Measurements from ENCODE around the gene JOSD1. TPM values are rescaled to one million over a fixed set of nuclear protein-coding genes. Genes with fewer than 3 reads are reported as not detected.

Gene JOSD1
- total RNA-seq, 2 donors from 2014 or later, result 144 to 161 TPM

DNA sequence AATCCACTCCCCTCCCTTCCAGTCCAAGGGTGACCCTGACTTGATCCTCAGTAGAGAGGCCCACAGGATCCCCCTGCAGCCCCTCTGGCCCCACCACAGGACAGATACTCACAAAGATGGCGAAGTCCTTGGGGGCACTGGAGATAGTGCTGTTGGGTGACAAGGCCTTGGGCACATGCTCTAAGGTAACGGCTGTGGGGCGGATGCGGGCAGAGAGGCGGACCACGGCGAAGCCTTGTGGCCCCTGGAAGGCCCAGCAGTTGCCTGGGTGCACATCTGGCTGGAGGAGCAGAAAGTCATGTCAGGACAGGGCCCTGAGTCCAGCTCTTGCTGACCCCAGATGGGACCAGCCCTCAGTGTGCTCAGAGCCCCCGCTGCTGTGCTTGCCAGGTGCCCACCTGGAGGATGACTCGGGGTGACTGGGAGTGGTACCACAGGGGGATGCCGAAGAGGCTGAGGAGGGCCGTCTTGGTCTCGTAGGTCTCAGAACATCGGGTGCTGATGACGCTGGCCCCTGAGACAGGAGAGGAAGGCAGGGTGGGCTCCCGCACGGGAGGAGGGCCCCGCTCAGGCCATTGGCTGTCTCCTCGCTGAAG is 37.8 kb upstream of the JOSD1 start:
- Mint-ChIP-seq H3K4me1 (ENCODE audit: low read depth) (peaks cover 32% of the 10 kb centered on the region), H3K27ac (peak overlapping the region; percentile 36), H3K27me3 (ENCODE audit: low read depth) (no peaks in the 10 kb centered on the region), H3K36me3 (ENCODE audit: insufficient read depth in 2 of 2) (peaks cover 8 to 30% of the 10 kb centered on the region in 2 donors), H3K4me3 (no peak overlapping the region), H3K9me3 (no peaks in the 10 kb centered on the region)
- no peak for ATAC-seq (replicated peaks in 1 of 2)
- no peak for DNase-seq

DNA sequence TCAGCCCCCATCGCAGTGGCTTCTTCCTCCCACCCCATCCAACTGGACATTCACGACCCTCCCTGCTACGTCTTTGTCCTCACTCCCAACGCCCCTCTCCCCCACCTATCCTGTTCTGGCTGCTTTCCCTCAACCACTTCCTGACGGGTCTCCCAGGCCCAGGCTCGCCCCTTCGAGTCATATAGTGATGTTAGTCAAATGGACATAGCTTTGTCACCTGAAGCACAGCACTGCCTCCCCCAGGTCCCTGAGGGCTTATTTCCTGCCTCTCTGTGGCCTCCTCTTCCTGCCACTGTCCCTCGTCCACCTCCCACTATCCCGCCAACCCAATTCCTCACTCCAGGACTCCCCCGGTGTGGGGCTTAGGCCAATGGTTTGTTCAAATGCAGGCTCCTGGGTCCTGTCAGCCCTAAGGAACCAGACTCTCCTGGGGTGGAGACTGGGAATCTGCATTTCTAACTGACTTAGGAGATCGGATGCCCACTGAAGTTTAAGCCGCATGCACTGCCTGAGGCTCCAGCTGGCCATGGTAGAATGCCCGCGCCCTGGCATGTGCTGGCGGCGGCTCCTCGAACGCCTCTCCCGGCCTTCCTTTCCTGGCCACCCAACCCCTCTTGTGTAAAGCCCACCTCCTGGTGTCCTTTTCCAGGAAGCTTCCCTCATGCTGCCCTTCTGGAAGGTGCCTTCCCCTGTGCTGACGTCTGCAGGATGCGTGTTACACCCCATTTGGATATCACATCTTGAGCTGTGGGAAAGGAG is 36.7 kb upstream of the JOSD1 start:
- Mint-ChIP-seq H3K4me3 (no peak overlapping the region), H3K36me3 (ENCODE audit: insufficient read depth in 2 of 2) (peaks cover 10 to 26% of the 10 kb centered on the region in 2 donors), H3K4me1 (ENCODE audit: low read depth) (peaks cover 37% of the 10 kb centered on the region), H3K27ac (peak overlapping the region; percentile 49), H3K9me3 (no peaks in the 10 kb centered on the region), H3K27me3 (ENCODE audit: low read depth) (no peaks in the 10 kb centered on the region)
- ATAC-seq (replicated peaks in 1 of 2) (no peak), DNase-seq (no peak)

- H3K9me3 Mint-ChIP-seq, result no peaks in the 10 kb centered on the region
- H3K36me3 Mint-ChIP-seq (ENCODE audit: insufficient read depth in 2 of 2), result peaks cover 8 to 21% of the 10 kb centered on the region in 2 donors
- peak in 1 of 2 donors; percentile 3 for ATAC-seq (replicated peaks in 1 of 2)
Observed at GRCh38 chr22:38736257-38736570, 35.5 kb upstream of the JOSD1 start.

DNA sequence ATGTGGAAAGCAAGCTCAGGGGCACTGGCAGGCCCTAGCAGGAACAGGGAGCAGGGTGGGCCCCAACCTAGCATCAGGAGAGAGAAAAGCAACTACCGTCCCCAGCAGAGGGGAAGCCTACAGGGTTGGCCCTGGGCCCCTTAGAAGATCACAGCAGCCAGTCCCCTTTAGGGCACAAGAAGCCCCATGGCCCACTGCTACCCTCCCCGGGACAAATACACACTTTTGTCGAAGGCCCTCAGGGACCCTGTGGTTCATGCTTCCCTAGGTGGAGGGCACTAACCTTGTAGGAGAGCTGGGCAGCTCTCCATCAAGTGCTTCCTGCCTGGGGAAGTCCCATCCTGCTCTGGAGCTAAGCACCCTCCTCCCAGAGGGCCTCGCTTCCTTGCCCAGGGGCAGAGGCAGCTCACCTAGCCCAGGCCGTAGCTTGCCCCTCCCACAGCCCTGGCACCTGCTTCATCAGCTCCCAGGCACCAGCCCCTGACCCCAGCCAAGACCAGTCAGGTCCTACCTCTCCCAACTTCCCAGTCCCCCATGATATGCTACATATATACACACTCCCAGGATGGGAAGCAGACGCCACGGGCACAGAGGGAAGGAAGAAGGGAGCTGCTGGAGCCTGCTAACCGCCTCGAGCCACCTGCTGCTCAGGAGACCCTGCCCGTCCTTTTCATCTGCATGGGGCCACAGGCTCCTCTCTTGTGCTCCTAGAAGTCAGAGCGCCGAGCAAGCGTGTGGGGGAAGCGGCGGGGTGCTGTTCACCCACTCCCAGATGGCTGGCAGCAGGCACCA is 34.9 kb upstream of the JOSD1 start:
- Mint-ChIP-seq H3K27me3 (ENCODE audit: low read depth) (no peaks in the 10 kb centered on the region), H3K4me3 (no peak overlapping the region), H3K27ac (peak overlapping the region; percentile 63), H3K9me3 (no peaks in the 10 kb centered on the region), H3K36me3 (ENCODE audit: insufficient read depth in 2 of 2) (peaks cover 8 to 16% of the 10 kb centered on the region in 2 donors), H3K4me1 (ENCODE audit: low read depth) (peaks cover 27% of the 10 kb centered on the region)
- ATAC-seq (replicated peaks in 1 of 2) (peak in 1 of 2 donors; percentile 11), DNase-seq (no peak)

More at GRCh38 chr22:38736257-38736570, 35.5 kb upstream of the JOSD1 start:
- DNase-seq, result no peak
- Mint-ChIP-seq H3K4me3 (no peak overlapping the region), H3K4me1 (ENCODE audit: low read depth) (peaks cover 32% of the 10 kb centered on the region), H3K27ac (peak overlapping the region; percentile 63), H3K27me3 (ENCODE audit: low read depth) (no peaks in the 10 kb centered on the region)

- ATAC-seq (replicated peaks in 1 of 2), result no peak
- Mint-ChIP-seq H3K4me3 (no peak overlapping the region), H3K27ac (peak overlapping the region; percentile 29), H3K27me3 (ENCODE audit: low read depth) (no peaks in the 10 kb centered on the region), H3K36me3 (ENCODE audit: insufficient read depth in 2 of 2) (peaks cover 8 to 17% of the 10 kb centered on the region in 2 donors), H3K4me1 (ENCODE audit: low read depth) (peaks cover 30% of the 10 kb centered on the region), H3K9me3 (no peaks in the 10 kb centered on the region)
- no peak for DNase-seq
Observed at GRCh38 chr22:38735126-38735464, 34.4 kb upstream of the JOSD1 start.

- ATAC-seq (replicated peaks in 1 of 2) (no peak), DNase-seq (no peak)
- no peak overlapping the region for H3K4me3 Mint-ChIP-seq
- peak overlapping the region; percentile 81 for H3K27ac Mint-ChIP-seq
- peaks cover 31% of the 10 kb centered on the region for H3K4me1 Mint-ChIP-seq (ENCODE audit: low read depth)
- H3K27me3 Mint-ChIP-seq (ENCODE audit: low read depth), result no peaks in the 10 kb centered on the region
- peaks cover 8 to 15% of the 10 kb centered on the region in 2 donors for H3K36me3 Mint-ChIP-seq (ENCODE audit: insufficient read depth in 2 of 2)
- H3K9me3 Mint-ChIP-seq, result no peaks in the 10 kb centered on the region
Observed at GRCh38 chr22:38734421-38735100, 33.8 kb upstream of the JOSD1 start.

DNA sequence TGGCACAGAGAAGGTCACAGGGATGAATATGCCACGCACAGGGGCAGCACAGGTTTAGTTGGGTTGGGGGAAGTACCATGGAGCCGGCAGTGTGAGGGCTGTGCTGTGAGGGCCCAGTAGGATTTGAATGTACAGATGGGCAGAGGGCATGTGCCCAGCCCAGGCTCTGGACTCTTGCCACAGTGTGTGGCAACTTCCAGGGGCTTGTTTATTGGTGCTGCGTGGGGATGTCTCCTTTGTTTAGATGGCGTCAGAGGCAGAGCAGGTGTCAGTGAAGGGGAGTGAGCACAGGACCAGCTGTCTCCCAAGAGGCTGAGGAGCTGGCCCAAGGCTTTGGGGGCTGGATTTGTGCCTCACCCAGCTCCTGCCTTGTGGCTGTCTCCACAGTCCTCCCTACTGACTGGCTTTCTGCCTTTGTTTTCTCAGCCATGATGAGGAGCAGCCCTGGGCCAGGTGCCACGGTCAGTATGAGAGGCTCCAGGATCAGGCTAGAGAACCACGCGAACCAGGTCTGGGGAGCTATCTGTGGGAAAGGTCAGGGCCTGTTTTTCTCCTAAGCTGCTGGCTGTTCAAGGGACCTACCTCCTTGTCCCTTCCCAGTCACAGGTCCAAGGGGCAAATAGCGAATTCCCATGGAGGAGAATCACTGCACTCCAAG is 33.1 kb upstream of the JOSD1 start:
- DNase-seq, result no peak
- H3K4me3 Mint-ChIP-seq, result no peak overlapping the region
- no peaks in the 10 kb centered on the region for H3K27me3 Mint-ChIP-seq (ENCODE audit: low read depth)
- peaks cover 31% of the 10 kb centered on the region for H3K4me1 Mint-ChIP-seq (ENCODE audit: low read depth)
- H3K36me3 Mint-ChIP-seq (ENCODE audit: insufficient read depth in 2 of 2), result peaks cover 8 to 15% of the 10 kb centered on the region in 2 donors
- peak overlapping the region; percentile 81 for H3K27ac Mint-ChIP-seq
- ATAC-seq (replicated peaks in 1 of 2), result peak; percentile 2 to 3
- H3K9me3 Mint-ChIP-seq, result no peaks in the 10 kb centered on the region

GRCh38 chr22:38733329-38733723 is 32.6 kb upstream of the JOSD1 start:
- DNase-seq, result peak; percentile 60 to 62
- Mint-ChIP-seq H3K27me3 (ENCODE audit: low read depth) (no peaks in the 10 kb centered on the region), H3K27ac (peak overlapping the region; percentile 19), H3K36me3 (ENCODE audit: insufficient read depth in 2 of 2) (peaks cover 8 to 15% of the 10 kb centered on the region in 2 donors), H3K9me3 (no peaks in the 10 kb centered on the region), H3K4me1 (ENCODE audit: low read depth) (peaks cover 31% of the 10 kb centered on the region), H3K4me3 (no peak overlapping the region)
- peak; percentile 38 to 43 for ATAC-seq (replicated peaks in 1 of 2)

- Mint-ChIP-seq H3K4me3 (no peak overlapping the region), H3K27me3 (ENCODE audit: low read depth) (no peaks in the 10 kb centered on the region), H3K9me3 (no peaks in the 10 kb centered on the region), H3K4me1 (ENCODE audit: low read depth) (peaks cover 22% of the 10 kb centered on the region), H3K36me3 (ENCODE audit: insufficient read depth in 2 of 2) (peaks cover 7 to 11% of the 10 kb centered on the region in 2 donors), H3K27ac (peak overlapping the region; percentile 41)
- ATAC-seq (replicated peaks in 1 of 2), result no peak
- DNase-seq, result no peak
Observed at GRCh38 chr22:38732251-38732815, 31.6 kb upstream of the JOSD1 start.

DNA sequence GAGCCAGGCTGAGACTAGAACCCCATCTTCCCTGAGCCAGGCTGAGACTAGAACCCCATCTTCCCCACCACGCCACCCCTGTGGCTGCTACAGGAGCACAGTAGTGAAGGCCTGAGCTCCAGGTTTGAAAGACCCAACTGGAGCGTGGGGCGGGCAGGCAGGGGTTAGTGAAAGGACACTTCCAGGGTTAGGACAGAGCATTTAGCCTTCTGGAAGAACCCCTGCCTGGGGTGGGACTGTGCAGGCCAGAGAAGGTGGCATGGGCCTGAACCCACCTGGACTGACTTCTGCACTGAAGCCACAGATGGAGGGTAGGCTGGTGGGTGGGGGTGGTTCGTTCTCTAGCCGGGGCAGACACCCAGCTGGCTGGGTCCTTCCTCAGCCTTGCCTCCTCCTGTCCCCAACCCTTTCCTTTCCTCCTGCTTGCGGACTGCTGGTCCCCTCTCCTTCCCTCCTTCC is 31.0 kb upstream of the JOSD1 start:
- Mint-ChIP-seq H3K36me3 (ENCODE audit: insufficient read depth in 2 of 2) (peaks cover 6 to 9% of the 10 kb centered on the region in 2 donors), H3K4me1 (ENCODE audit: low read depth) (peaks cover 16% of the 10 kb centered on the region), H3K9me3 (no peaks in the 10 kb centered on the region), H3K4me3 (no peak overlapping the region), H3K27me3 (ENCODE audit: low read depth) (no peaks in the 10 kb centered on the region), H3K27ac (peak overlapping the region; percentile 41)
- ATAC-seq (replicated peaks in 1 of 2) (no peak), DNase-seq (no peak)

DNA sequence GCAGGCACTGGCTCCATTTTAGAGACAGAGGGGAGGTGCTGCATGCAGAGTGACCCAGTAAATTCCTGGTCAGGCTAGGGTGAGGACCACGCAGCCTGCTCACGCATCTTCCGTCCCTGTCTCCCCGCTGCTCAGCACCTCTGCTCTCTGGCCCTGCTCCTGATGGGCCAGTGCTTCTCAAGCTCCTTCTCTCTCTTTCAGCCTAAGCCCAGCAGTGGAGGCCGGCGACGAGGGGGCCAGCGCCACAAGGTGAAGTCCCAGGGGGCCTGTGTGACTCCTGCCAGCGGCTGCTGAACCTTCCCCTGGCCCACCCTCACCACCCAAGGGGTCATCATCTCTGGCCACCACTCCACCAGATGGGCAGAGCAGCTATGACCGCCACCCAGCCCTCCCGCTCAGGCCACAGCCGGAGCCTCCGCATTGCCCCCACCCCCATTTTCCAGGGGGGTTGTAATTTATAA is 29.7 kb upstream of the JOSD1 start:
- Mint-ChIP-seq H3K9me3 (no peaks in the 10 kb centered on the region), H3K27me3 (ENCODE audit: low read depth) (no peaks in the 10 kb centered on the region), H3K27ac (peak overlapping the region; percentile 6), H3K4me1 (ENCODE audit: low read depth) (peaks cover 15% of the 10 kb centered on the region), H3K36me3 (ENCODE audit: insufficient read depth in 2 of 2) (peaks cover 6 to 11% of the 10 kb centered on the region in 2 donors), H3K4me3 (no peak overlapping the region)
- DNase-seq (no peak), ATAC-seq (replicated peaks in 1 of 2) (no peak)

- DNase-seq (no peak), ATAC-seq (replicated peaks in 1 of 2) (no peak)
- Mint-ChIP-seq H3K27me3 (ENCODE audit: low read depth) (no peaks in the 10 kb centered on the region), H3K4me1 (ENCODE audit: low read depth) (peaks cover 15% of the 10 kb centered on the region), H3K36me3 (ENCODE audit: insufficient read depth in 2 of 2) (peaks cover 7 to 16% of the 10 kb centered on the region in 2 donors), H3K9me3 (no peaks in the 10 kb centered on the region), H3K27ac (peak overlapping the region; percentile 6), H3K4me3 (no peak overlapping the region)
Observed at GRCh38 chr22:38729946-38730345, 29.2 kb upstream of the JOSD1 start.

Measured in activated T-cell treated with anti-CD3 and anti-CD28 coated beads, Interleukin-2, amount 50 U/mL, for 72 hours (primary cell).